Gastroesophageal sphincter (tissue), 3 donors: Measurements from ENCODE around the gene SLC10A3.

ENCODE experiments used
- EP300 ChIP-seq: sonication (generic); formaldehyde crosslinking; IDR thresholded peaks from one replicate; pipeline ENCODE4 v1.6.1; 2017; ENCODE audit warnings: antibody characterized with exemption, mild to moderate bottlenecking
- POLR2A ChIP-seq, 2 donors: fragments of 450-650 bp; IDR thresholded peaks; one replicate each; pipeline ENCODE4 v1.6.1; 2017; ENCODE audit warnings: antibody characterized with exemption in 2 of 2, mild to moderate bottlenecking in 2 of 2, moderate library complexity in 1 of 2
- POLR2AphosphoS5 ChIP-seq: sonication (generic); formaldehyde crosslinking; IDR thresholded peaks from one replicate; pipeline ENCODE4 v1.6.1; 2017; ENCODE audit warnings: antibody characterized with exemption
- TF ChIP-seq, protein P1 (sequence below), 4 experiments: fragments of 200-600 bp in 2 of 4; fragments of 450-650 bp in 2 of 4; sonication (generic) in 1 of 4; IDR thresholded peaks; one replicate each; pipeline ENCODE4 v1.5.1; 2017 to 2019; ENCODE audit warnings: antibody characterized with exemption in 4 of 4, mild to moderate bottlenecking in 2 of 4, moderate library complexity in 2 of 4

GRCh38 chrX:154473683-154474082 is 16.7 kb downstream of the SLC10A3 start:
- TF ChIP-seq, protein P1, sequence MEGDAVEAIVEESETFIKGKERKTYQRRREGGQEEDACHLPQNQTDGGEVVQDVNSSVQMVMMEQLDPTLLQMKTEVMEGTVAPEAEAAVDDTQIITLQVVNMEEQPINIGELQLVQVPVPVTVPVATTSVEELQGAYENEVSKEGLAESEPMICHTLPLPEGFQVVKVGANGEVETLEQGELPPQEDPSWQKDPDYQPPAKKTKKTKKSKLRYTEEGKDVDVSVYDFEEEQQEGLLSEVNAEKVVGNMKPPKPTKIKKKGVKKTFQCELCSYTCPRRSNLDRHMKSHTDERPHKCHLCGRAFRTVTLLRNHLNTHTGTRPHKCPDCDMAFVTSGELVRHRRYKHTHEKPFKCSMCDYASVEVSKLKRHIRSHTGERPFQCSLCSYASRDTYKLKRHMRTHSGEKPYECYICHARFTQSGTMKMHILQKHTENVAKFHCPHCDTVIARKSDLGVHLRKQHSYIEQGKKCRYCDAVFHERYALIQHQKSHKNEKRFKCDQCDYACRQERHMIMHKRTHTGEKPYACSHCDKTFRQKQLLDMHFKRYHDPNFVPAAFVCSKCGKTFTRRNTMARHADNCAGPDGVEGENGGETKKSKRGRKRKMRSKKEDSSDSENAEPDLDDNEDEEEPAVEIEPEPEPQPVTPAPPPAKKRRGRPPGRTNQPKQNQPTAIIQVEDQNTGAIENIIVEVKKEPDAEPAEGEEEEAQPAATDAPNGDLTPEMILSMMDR (IDR thresholded peaks at IDR 0.05), result no peak
- no peak for TF ChIP-seq POLR2A (IDR thresholded peaks at IDR 0.05)
- no peak for TF ChIP-seq POLR2AphosphoS5
- no peak for TF ChIP-seq EP300
